Lung (tissue), 12 donors: ENCODE results near the gene SLC4A1AP. TPM values are rescaled to one million over a fixed set of nuclear protein-coding genes. Genes with fewer than 3 reads are reported as not detected.
A peak's percentile ranks its signal among the peaks of the same experiment; 100 is the strongest.

Source experiments
- ATAC-seq: fragments of 200-7000 bp; cut with Tn5 transposase; one replicate; pipeline ENCODE4 v1.9.1; 2020; ENCODE audit warnings: moderate number of reproducible peaks; ENCODE audit not compliant: insufficient read depth, low FRiP score
- DNase-seq, 3 donors: peaks; one replicate each; pipeline ENCODE4 v3.0.0-alpha.2; 2013 to 2017
- H3K27ac ChIP-seq, 2 donors: one replicate each; pipeline ENCODE4 v1.5.1; 2013; ENCODE audit warnings: mild to moderate bottlenecking in 2 of 2, moderate library complexity in 2 of 2, control low read depth in 1 of 2, inconsistent platforms in 1 of 2, low read depth in 1 of 2, low read length in 1 of 2
- H3K27me3 ChIP-seq, 3 donors: one replicate each; pipeline ENCODE4 v1.5.1; 2013; ENCODE audit warnings: low read length in 2 of 3; ENCODE audit not compliant: control insufficient read depth in 3 of 3, insufficient read depth in 3 of 3
- H3K36me3 ChIP-seq, 4 donors: one replicate each; pipeline ENCODE4 v1.5.1; 2013; ENCODE audit warnings: low read length in 4 of 4, mild to moderate bottlenecking in 1 of 4, moderate library complexity in 1 of 4; ENCODE audit not compliant: control insufficient read depth in 4 of 4, insufficient read depth in 4 of 4
- H3K4me1 ChIP-seq, 5 donors: one replicate each; pipeline ENCODE4 v1.5.1; 2013; ENCODE audit warnings: low read length in 5 of 5, mild to moderate bottlenecking in 2 of 5, moderate library complexity in 1 of 5; ENCODE audit not compliant: control insufficient read depth in 5 of 5, insufficient read depth in 5 of 5
- H3K4me3 ChIP-seq: one replicate; pipeline ENCODE4 v1.5.1; 2013; ENCODE audit warnings: mild to moderate bottlenecking, control low read depth, moderate library complexity
- H3K9ac ChIP-seq, 2 donors: one replicate each; pipeline ENCODE4 v1.5.1; 2013; ENCODE audit warnings: low read length in 2 of 2, control low read depth in 1 of 2; ENCODE audit not compliant: insufficient read depth in 1 of 2
- H3K9me3 ChIP-seq, 4 donors: one replicate each; pipeline ENCODE4 v1.5.1; 2013; ENCODE audit warnings: low read length in 3 of 4, mild to moderate bottlenecking in 1 of 4, moderate library complexity in 1 of 4; ENCODE audit not compliant: control insufficient read depth in 4 of 4, insufficient read depth in 3 of 4
- CTCF ChIP-seq: IDR thresholded peaks from 2 replicates; pipeline ENCODE4 v1.5.1; 2012; ENCODE audit warnings: mild to moderate bottlenecking; ENCODE audit errors: control extremely low read depth, extremely low read depth
- WGBS, 2 donors: extraction: QIAGEN DNeasy Blood & Tissue Kit; methylation state at CpG; one replicate each; pipeline ENCODE4 v1.1.7; 2013; 5-methylcytosine and 5-hydroxymethylcytosine counted together
- polyA plus RNA-seq, 2 donors: library from polyadenylated mRNA; stranded (reverse); fragments of 200-250 nt; gene quantifications; one replicate each; pipeline ENCODE4 v1.2.1, GENCODE V29; 2013
- total RNA-seq, 2 donors: library from RNA; depleted of rRNA in 1 of 2; stranded (reverse); fragments of >200 nt in 1 of 2; gene quantifications; one replicate each; pipeline ENCODE4 v1.2.1, GENCODE V29; 2014 to 2021
- donor health status: control.
- donor health status: control.
- donor health status: Bipolar disorder and iron deficiency.
- donor health status: healthy.
- donor health status: DM: yes; HTN: yes; CAD: no.

The SLC4A1AP gene
- total and polyA plus RNA-seq, 4 donors = 14.0 to 28.6 (median 17.9) TPM

- H3K9ac ChIP-seq = no peak overlapping the region
- H3K27ac ChIP-seq = no peak overlapping the region
- H3K4me1 ChIP-seq = no peaks in the 10 kb centered on the region
- WGBS, 2 donors = 76 to 92% methylated on average over 2 of the region's 2 CpGs
- H3K27me3 ChIP-seq = no peaks in the 10 kb centered on the region
- TF ChIP-seq CTCF = no peak
- H3K36me3 ChIP-seq = peaks cover 5 to 24% (median 16%) of the 10 kb centered on the region in 4 donors
- no peak for ATAC-seq
- H3K4me3 ChIP-seq = no peak overlapping the region
- H3K9me3 ChIP-seq = no peaks in the 10 kb centered on the region
- DNase-seq = no peak
Observed at GRCh38 chr2:27689424-27689823, 25.7 kb downstream of the SLC4A1AP start.

- ATAC-seq (no peak), DNase-seq (no peak)
- Histone ChIP-seq H3K9me3 (no peaks in the 10 kb centered on the region), H3K4me3 (no peak overlapping the region), H3K27ac (no peak overlapping the region), H3K4me1 (no peaks in the 10 kb centered on the region), H3K27me3 (no peaks in the 10 kb centered on the region), H3K36me3 (peaks cover 5 to 22% (median 15%) of the 10 kb centered on the region in 4 donors), H3K9ac (no peak overlapping the region)
- TF ChIP-seq CTCF = no peak
Observed at GRCh38 chr2:27690052-27690451, 26.4 kb downstream of the SLC4A1AP start.

GRCh38 chr2:27697660-27698059 is 34.0 kb downstream of the SLC4A1AP start:
- Histone ChIP-seq H3K4me1 (peaks cover 0 to 6% (median 0%) of the 10 kb centered on the region in 5 donors), H3K9ac (no peak overlapping the region), H3K9me3 (no peaks in the 10 kb centered on the region), H3K27ac (no peak overlapping the region), H3K27me3 (no peaks in the 10 kb centered on the region), H3K4me3 (no peak overlapping the region), H3K36me3 (peaks cover 4 to 23% (median 11%) of the 10 kb centered on the region in 4 donors)
- ATAC-seq (no peak), DNase-seq (no peak)
- no peak for TF ChIP-seq CTCF
- 77 to 87% methylated on average over 1 of the region's 1 CpG for WGBS, 2 donors

GRCh38 chr2:27701676-27702075 is 38.0 kb downstream of the SLC4A1AP start:
- WGBS, 2 donors = 45 to 50% methylated on average over 5 of the region's 5 CpGs
- Histone ChIP-seq H3K4me1 (peaks cover 0 to 10% (median 5%) of the 10 kb centered on the region in 5 donors), H3K27me3 (no peaks in the 10 kb centered on the region), H3K4me3 (no peak overlapping the region), H3K27ac (peak overlapping the region in 1 of 2 donors; percentile 52), H3K9ac (no peak overlapping the region), H3K36me3 (peaks cover 0 to 6% (median 0%) of the 10 kb centered on the region in 4 donors), H3K9me3 (no peaks in the 10 kb centered on the region)
- TF ChIP-seq CTCF = no peak
- ATAC-seq (peak; percentile 54), DNase-seq (peak; percentile 55 to 68 (median 64))
